ENCODE results near the gene ZNF613. TPM values are rescaled to one million over a fixed set of nuclear protein-coding genes. Genes with fewer than 3 reads are reported as not detected.

ZNF613 gene
- total and polyA plus RNA-seq, 2 donors (not counting 1 experiment from before 2014, with no cell fraction given): 4.6 to 11.2 TPM

DNA sequence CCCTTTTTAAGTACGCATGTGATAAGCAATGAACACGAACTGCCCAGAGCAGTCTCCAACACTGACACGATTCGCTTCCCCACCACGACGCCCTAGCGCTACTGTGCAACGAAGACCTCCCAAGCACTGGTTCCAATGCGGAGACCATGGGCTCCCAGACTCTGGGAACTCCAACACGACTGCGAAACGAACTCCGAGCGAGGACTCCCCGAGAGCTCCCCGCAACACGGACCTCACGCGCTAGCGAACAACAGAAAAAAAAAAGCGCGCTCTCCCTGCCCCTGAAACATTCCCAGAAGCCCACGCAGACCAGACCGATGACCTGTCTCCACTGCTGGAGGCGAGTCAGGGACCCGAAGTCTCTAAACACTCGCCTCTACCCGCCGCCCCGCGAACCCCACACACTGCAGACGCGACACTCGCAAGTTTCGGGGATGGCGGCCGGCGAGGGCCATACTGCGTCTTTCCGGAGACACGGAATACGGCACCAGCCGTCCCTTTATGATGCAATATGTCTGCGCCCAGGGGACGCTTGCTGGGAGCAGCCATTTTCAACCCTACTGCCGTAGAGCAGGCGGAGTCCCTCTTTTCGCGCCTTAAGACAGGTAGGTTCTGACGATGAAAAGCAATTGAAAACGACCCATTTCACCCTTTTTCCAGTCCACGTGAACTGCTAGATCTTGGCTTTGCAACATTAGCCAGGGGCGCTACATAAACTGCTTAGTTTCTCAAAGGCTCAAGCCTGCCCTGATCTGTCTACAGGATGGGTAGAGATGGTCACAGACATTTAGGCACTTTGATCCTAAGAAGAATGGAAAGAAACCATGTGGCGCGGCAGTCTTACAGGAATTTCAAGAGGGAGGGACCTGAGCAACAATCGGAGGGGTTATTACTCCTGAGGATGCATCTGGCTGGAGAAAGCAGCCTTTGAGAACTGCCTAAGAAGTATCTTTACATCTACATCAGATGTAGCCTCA is 39.5 kb upstream of the ZNF613 start, which contains the start of gene ZNF577:
TSS of gene ZNF577 (minus strand) at position 430 of the 977 bp plus-strand sequence. CDS start 7,569 bp downstream, outside the sequence.
- H3K9ac ChIP-seq (ENCODE audit: insufficient read depth, low read length): peak within 1 kb of the TSS; percentile 60
- peak within 1 kb of the TSS; percentile 59 for H3K27ac ChIP-seq (ENCODE audit: insufficient read depth, low read length)

DNA sequence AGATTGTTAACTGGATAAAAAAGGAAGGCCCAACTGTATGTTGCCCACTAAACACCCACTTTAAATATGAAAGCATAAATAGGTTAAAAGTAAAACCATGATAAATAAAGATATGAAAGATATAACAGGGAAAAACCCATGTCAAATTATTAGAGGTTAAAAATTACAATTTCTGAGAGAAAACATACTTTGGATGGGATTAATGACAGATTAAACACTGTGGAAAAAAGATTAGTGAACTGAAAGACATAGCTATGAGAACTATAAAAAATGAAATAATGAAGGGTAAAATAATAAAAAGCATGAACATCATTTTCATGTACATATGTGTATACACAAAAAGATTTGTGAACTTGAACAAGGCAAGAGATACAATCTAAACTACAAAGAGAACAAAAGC is 37.3 kb upstream of the ZNF613 start:
- no peak for DNase-seq (ENCODE audit: low read depth in 2 of 2)
- H3K4me1 ChIP-seq (ENCODE audit: control insufficient read depth, extremely low read depth, insufficient read depth, low read length): no peaks in the 10 kb centered on the region
- H4K20me1 ChIP-seq (ENCODE audit: control insufficient read depth, extremely low read depth, insufficient read depth, low read length): no peaks in the 10 kb centered on the region
- H3K79me2 ChIP-seq (ENCODE audit: control insufficient read depth, insufficient read depth, low read length): no peaks in the 10 kb centered on the region
- H3K9ac ChIP-seq (ENCODE audit: insufficient read depth, low read length): no peak overlapping the region
- TF ChIP-seq EZH2 (IDR thresholded peaks at IDR 0.05; ENCODE audit: low read length, missing control alignments): no peak
- TF ChIP-seq, protein P1, sequence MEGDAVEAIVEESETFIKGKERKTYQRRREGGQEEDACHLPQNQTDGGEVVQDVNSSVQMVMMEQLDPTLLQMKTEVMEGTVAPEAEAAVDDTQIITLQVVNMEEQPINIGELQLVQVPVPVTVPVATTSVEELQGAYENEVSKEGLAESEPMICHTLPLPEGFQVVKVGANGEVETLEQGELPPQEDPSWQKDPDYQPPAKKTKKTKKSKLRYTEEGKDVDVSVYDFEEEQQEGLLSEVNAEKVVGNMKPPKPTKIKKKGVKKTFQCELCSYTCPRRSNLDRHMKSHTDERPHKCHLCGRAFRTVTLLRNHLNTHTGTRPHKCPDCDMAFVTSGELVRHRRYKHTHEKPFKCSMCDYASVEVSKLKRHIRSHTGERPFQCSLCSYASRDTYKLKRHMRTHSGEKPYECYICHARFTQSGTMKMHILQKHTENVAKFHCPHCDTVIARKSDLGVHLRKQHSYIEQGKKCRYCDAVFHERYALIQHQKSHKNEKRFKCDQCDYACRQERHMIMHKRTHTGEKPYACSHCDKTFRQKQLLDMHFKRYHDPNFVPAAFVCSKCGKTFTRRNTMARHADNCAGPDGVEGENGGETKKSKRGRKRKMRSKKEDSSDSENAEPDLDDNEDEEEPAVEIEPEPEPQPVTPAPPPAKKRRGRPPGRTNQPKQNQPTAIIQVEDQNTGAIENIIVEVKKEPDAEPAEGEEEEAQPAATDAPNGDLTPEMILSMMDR (conservative IDR thresholded peaks at IDR 0.05 in 1 of 2, IDR thresholded peaks at IDR 0.05 in 1 of 2; ENCODE audit: low read depth in 1 of 2, low read length in 2 of 2): no peak
- no peak overlapping the region for H3K27ac ChIP-seq (ENCODE audit: insufficient read depth, low read length)
- peaks cover 5% of the 10 kb centered on the region for H3K9me3 ChIP-seq (ENCODE audit: control insufficient read depth, insufficient read depth, low read depth, low read length)
- H3K36me3 ChIP-seq (ENCODE audit: control insufficient read depth, insufficient read depth, low read length): peaks cover 3% of the 10 kb centered on the region
- no peak overlapping the region for H3K4me3 ChIP-seq (replicated peaks in 1 of 4; ENCODE audit: control extremely low read depth in 1 of 4, insufficient read depth in 1 of 4, low read depth in 3 of 4, low read length in 4 of 4)
- H3K27me3 ChIP-seq (ENCODE audit: control insufficient read depth, insufficient read depth, low read length): no peaks in the 10 kb centered on the region
- H2AFZ ChIP-seq (ENCODE audit: low read length): no peak overlapping the region
- no peak overlapping the region for H3K4me2 ChIP-seq (ENCODE audit: extremely low read depth, insufficient read depth, low read length)

More for the DNA sequence above, 39.5 kb upstream of the ZNF613 start, which contains the start of gene ZNF577:
- Histone ChIP-seq H2AFZ (ENCODE audit: low read length) (peak within 1 kb of the TSS; percentile 98), H3K27me3 (ENCODE audit: control insufficient read depth, insufficient read depth, low read length) (no peaks in the 10 kb centered on the region), H4K20me1 (ENCODE audit: control insufficient read depth, extremely low read depth, insufficient read depth, low read length) (no peaks in the 10 kb centered on the region), H3K79me2 (ENCODE audit: control insufficient read depth, insufficient read depth, low read length) (no peaks in the 10 kb centered on the region), H3K4me1 (ENCODE audit: control insufficient read depth, extremely low read depth, insufficient read depth, low read length) (no peaks in the 10 kb centered on the region), H3K9me3 (ENCODE audit: control insufficient read depth, insufficient read depth, low read depth, low read length) (peaks cover 5% of the 10 kb centered on the region), H3K4me3 (replicated peaks in 1 of 4; ENCODE audit: control extremely low read depth in 1 of 4, insufficient read depth in 1 of 4, low read depth in 3 of 4, low read length in 4 of 4) (peak within 1 kb of the TSS; percentile 70 to 90 (median 77)), H3K36me3 (ENCODE audit: control insufficient read depth, insufficient read depth, low read length) (peaks cover 3% of the 10 kb centered on the region), H3K4me2 (ENCODE audit: extremely low read depth, insufficient read depth, low read length) (peak within 1 kb of the TSS; percentile 84)
- peak; percentile 95 to 96 for DNase-seq (ENCODE audit: low read depth in 2 of 2)
- TF ChIP-seq, protein P1 (conservative IDR thresholded peaks at IDR 0.05 in 1 of 2, IDR thresholded peaks at IDR 0.05 in 1 of 2; ENCODE audit: low read depth in 1 of 2, low read length in 2 of 2): no peak
- TF ChIP-seq EZH2 (IDR thresholded peaks at IDR 0.05; ENCODE audit: low read length, missing control alignments): no peak

DNA sequence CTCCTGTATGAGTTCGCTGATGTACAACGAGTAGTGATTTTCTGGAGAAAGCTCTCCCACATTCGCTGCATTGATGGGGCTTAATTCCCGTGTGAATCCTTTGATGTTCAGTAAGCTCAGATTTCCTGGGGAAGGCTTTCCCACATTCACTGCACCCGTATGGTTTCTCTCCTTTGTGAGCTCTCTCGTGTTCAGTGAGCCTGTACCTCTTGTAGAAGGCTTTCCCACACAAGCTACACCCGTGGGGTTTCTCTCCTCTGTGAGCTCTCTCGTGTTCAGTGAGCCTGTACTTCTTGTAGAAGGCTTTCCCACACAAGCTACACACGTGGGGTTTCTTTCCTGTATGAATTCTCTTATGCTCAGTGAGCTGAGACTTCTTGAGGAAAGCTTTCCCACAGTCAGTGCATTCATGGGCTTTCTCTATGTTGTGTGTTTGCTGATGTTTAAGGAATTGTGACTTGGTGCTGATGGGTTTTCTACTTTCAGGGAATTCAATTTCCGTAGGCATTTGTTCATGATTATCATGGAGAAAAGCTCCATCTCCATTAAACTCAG is 36.0 kb upstream of the ZNF613 start:
- peak in 1 of 2 donors; percentile 7 for DNase-seq (ENCODE audit: low read depth in 2 of 2)
- Histone ChIP-seq H4K20me1 (ENCODE audit: control insufficient read depth, extremely low read depth, insufficient read depth, low read length) (no peaks in the 10 kb centered on the region), H3K4me1 (ENCODE audit: control insufficient read depth, extremely low read depth, insufficient read depth, low read length) (no peaks in the 10 kb centered on the region), H3K9ac (ENCODE audit: insufficient read depth, low read length) (no peak overlapping the region), H3K4me3 (replicated peaks in 1 of 4; ENCODE audit: control extremely low read depth in 1 of 4, insufficient read depth in 1 of 4, low read depth in 3 of 4, low read length in 4 of 4) (no peak overlapping the region), H3K9me3 (ENCODE audit: control insufficient read depth, insufficient read depth, low read depth, low read length) (peaks cover 5% of the 10 kb centered on the region), H3K27me3 (ENCODE audit: control insufficient read depth, insufficient read depth, low read length) (no peaks in the 10 kb centered on the region), H3K27ac (ENCODE audit: insufficient read depth, low read length) (no peak overlapping the region), H2AFZ (ENCODE audit: low read length) (no peak overlapping the region), H3K79me2 (ENCODE audit: control insufficient read depth, insufficient read depth, low read length) (no peaks in the 10 kb centered on the region), H3K36me3 (ENCODE audit: control insufficient read depth, insufficient read depth, low read length) (peaks cover 3% of the 10 kb centered on the region), H3K4me2 (ENCODE audit: extremely low read depth, insufficient read depth, low read length) (no peak overlapping the region)
- TF ChIP-seq, protein P1 (conservative IDR thresholded peaks at IDR 0.05 in 1 of 2, IDR thresholded peaks at IDR 0.05 in 1 of 2; ENCODE audit: low read depth in 1 of 2, low read length in 2 of 2): no peak
- no peak for TF ChIP-seq EZH2 (IDR thresholded peaks at IDR 0.05; ENCODE audit: low read length, missing control alignments)

Data from fibroblast of lung (primary cell).